HG02840 (cell line): ENCODE results near the gene TACR2.

Experiments
- ATAC-seq: cut with Tn5 transposase; IDR thresholded peaks from one replicate; pipeline ENCODE4 v1.9.1; 2021; ENCODE audit warnings: mild to moderate bottlenecking, moderate library complexity, moderate number of reproducible peaks; ENCODE audit not compliant: unreplicated experiment, low FRiP score

TACR2 gene

GRCh38 chr10:69405221-69405620 lies 11.5 kb downstream of the TACR2 start:
- no peak for ATAC-seq

DNA sequence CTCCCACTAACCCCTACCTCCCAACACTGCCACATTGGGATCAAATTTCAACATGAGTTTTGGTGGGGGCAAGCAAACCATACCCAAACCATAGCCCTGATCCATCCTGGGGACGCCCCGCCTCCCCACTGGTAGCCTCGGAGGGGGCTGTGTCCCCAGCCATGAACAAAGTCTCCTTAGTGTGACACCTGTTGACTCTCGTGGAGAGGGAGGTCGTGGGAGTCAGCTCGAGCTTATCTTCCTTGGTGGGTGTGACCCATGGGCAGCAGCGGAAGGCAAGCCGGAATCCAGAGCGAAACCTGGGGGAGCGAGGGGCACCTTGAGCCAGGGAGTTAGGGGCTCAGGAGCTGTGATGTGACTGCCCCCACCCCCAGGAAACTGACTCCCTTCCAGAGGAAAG lies 11.9 kb downstream of the TACR2 start:
- ATAC-seq = no peak

DNA sequence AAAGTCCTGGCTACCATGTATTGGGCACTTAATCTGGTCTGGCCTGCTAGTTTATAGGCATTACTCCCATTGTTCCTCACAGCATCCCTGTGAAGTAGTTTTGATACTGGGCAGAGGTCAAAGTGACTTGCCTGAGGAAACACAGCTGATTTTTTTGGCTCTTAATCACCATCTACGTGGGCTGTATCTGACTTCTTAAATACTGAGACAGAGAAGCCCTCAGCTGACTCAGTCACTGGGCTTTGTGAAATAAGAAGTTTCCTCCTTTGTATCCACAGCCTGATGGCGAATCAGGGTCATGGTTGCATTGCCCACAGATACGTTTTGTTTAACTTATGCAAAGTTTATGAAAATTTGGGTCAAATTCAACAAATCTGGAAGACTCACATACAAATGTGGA lies 13.2 kb downstream of the TACR2 start:
- no peak for ATAC-seq

- no peak for ATAC-seq
Measured at GRCh38 chr10:69403066-69403465, 13.7 kb downstream of the TACR2 start.

DNA sequence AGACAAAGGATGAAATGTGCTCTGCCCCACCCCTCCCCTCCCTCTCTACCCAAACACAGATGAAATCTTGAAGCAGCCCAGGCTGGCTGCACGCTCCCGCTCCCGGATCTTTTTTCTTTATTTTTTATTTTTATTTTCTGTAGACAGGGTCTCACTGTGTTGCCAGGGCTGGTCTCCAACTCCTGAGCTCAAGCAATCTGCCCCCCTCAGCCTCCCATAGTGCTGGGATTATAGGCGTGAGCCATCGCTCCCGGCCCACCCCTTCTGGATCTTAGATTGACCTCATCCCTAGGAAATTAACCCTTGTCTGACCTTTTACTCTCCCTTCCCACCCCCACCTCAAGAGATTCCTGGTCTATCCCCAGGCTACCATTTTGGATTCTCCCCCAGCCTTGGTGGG lies 14.3 kb downstream of the TACR2 start:
- no peak for ATAC-seq

- no peak for ATAC-seq
Measured at GRCh38 chr10:69401416-69401815, 15.3 kb downstream of the TACR2 start.

DNA sequence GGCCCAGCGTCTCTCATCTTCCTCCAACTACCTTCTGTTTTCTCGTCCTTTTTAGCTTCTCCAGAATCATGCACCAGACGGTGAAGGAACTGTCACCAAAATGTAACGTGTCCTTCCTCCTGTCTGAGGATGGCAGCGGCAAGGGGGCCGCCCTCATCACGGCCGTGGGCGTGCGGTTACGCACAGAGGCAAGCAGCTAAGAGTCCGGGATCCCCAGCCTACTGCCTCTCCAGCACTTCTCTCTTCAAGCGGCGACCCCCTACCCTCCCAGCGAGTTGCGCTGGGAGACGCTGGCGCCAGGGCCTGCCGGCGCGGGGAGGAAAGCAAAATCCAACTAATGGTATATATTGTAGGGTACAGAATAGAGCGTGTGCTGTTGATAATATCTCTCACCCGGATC lies 15.8 kb downstream of the TACR2 start:
- ATAC-seq = no peak

- no peak for ATAC-seq
Measured at GRCh38 chr10:69398466-69398865, 18.3 kb downstream of the TACR2 start.

DNA sequence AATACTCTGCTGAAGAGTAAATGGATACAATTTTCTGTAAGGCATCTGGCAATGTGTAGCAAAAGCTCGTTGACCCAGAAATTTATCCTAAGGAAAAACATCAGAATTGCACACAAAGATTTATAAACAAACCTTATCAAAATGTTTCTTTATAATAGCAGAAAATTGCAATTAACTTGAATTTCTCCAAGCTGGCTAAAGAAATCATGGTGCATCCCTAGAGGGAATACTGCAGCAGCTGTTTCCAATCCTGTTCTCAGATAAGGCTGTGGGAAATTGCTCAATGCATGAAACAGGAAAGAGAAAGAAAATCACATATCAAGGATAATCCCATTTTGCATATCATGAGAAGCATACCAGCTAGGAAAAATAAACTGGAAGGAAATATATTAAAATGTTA lies 18.7 kb downstream of the TACR2 start:
- ATAC-seq = no peak

GRCh38 chr10:69394020-69394419 lies 22.7 kb downstream of the TACR2 start:
- ATAC-seq = no peak

GRCh38 chr10:69392481-69393000 lies 24.2 kb downstream of the TACR2 start:
- no peak for ATAC-seq

- no peak for ATAC-seq
Measured at GRCh38 chr10:69391158-69391557, 25.6 kb downstream of the TACR2 start.

DNA sequence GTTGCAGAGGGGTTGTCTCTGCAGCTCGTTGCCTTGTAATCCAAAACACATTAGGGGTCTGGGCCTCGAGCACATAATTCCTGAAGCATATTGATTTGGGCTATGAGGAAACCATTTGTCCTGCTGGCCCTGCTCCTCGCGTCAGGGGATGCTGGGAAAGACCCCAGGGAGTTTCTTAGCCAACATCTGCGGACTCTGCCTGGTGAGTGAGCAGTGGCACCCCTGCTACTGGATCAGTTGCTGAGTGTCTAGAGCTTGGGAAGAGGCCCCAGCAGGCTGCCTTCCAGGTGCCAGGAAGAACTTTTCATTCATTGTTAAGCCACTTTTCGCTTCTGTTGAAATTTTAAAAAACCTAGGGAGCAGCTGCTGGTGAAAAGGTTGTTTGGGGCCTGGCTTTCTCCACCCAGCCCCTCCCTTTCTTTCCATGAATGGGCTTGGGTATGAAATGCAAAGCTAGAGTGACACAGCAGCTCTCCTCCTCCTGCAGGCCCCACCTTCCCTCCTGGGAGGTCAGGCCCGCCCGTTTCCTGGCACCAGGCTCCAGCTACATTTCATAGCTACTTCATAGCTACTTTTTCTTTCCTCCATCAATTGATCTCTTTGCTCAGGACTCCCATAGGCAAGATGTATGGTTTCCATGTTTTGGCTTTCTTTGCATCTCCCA lies 26.8 kb downstream of the TACR2 start:
- no peak for ATAC-seq

DNA sequence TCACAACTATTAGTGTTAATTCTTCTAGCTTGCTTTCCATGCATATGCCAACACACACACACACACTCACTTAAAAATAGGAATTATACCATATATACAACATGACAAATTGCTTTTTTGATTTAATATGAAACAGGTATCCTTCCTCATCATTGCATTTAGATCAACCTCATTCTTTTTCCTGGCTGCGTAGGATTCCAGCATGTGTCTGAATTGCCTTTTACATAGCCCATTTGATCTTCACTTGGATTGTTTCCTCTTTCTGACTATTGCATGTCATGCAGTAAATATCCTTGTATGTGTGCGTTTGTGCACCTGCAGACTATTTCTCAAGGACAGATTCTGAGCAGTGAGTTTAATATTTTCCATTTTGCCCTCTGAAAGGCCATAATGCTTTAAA lies 28.2 kb downstream of the TACR2 start:
- ATAC-seq = no peak

DNA sequence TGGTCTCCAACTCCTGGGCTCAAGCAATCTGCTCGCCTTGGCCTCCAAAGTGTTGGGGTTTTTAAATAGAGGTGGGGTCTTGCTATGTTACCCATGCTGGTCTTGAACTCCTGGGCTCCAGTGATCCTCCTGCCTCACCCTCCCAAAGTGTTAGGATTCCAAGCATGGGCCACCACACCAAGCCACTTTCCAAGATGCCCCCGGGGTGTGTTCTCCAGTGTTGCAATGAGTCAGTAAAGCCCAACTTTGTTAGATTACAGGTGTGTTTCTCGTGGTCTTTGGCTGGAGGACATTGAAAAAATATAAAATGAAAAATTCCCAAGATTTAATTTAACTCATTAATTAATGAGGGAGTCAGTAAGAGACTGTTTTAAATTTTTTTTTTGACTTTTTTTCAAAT lies 29.2 kb downstream of the TACR2 start:
- ATAC-seq = no peak

DNA sequence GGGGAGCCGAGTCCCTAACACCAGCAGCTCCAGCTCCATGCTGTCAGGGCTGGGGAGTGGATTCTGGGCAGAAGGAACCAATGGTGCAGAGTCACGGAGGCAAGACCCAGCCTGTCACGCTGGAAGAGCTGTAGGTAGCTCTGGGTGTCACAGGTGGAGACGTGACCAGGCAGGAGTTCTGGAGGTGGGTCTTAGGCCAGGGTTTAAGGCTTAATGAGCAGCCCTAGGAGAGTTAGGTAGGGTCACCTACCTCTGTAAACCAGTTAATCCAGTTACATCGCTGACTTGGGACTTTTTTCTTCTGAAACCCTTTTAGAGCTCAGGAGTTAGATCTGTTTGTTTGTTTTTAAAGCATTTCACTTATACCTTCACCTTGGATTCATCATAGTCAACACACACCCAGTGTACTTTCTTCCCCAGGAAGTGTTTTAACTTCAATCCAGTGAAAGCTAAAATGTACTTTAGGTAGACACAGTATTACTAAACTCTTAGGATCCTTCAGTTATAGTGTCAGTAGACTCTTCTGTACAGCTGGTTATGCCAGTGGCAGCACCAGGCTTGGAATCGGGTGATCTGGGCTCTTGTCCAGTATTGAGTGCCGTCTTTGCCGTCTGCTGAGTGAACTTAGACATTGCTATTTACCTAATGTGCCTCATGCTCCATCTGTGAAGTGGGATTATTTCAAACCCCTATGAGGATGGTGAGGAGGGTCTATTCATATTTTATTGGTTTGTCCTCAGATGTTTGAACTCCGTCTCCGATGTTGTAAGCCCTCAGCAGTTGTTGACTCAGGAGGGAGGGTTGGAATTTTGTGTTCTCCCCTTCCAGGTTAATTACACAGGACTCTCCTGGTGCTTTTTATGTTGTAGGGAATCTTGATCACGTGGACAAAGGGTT lies 31.0 kb downstream of the TACR2 start:
- ATAC-seq = no peak

DNA sequence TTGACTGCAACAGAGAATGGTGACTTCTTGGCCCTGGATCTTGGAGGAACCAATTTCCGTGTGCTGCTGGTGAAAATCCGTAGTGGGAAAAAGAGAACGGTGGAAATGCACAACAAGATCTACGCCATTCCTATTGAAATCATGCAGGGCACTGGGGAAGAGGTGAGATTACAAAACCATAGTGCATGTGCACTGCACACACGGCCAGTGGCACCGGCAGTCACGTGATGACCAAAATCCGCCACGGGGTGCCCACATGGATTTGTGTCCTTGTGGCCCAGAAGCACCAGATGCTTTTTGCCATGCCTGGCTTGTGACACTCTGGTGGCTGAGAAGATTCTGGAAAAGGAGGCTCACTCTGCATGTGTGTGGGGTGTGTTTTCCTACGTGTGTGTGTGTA lies 32.4 kb downstream of the TACR2 start:
- no peak for ATAC-seq

DNA sequence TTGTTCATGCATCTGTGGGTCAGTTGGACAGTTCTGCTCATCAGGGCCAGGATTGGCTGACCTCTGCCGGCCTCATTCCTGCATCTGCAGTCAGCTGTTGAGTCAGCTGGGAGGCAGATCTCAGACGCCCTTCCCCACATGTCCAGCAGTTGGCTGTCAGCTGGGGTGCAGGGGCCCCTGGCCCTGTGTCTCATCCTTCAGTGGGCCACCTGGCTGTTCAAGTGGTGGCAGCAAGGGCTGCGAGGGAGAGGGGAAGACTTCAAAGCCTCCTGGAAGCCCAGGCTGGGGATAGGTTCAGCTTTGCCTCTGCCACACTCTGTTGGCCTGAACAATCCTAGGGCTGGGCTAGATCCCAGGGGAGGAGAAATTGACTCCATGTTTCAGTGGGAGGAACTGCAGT lies 33.2 kb downstream of the TACR2 start:
- ATAC-seq = no peak

GRCh38 chr10:69382382-69383117 lies 34.2 kb downstream of the TACR2 start:
- no peak for ATAC-seq

GRCh38 chr10:69379800-69380199 lies 36.9 kb downstream of the TACR2 start:
- ATAC-seq = no peak

- no peak for ATAC-seq
Measured at GRCh38 chr10:69377933-69378332, 38.8 kb downstream of the TACR2 start.
